ENCODE measurements around the gene GUCA2B. TPM values are rescaled to one million over a fixed set of nuclear protein-coding genes. Genes with fewer than 3 reads are reported as not detected.
A peak's percentile ranks its signal among the peaks of the same experiment; 100 is the strongest.

Gene GUCA2B
- total and polyA plus RNA-seq, 2 of the 4 experiments (the other 2 are of a cell fraction), result not detected

DNA sequence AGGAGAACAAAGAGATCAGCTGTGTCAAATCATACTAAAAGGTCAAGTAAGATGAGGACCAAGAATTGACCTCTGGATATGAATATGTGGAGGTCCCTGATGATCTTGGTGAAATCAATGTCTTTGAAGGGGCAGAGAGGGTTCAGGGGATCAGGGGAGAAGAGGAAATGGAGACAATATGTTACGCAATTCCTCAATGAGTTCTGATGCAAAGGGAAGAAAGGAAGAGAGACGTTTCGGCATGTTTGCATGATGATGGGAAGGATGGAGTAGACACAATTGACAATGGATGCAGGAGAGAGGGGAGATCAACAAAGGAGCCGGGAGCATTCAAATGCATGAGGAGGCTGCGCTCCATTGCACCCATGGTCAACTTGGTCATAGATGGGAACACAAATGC, 36.0 kb upstream of the GUCA2B start:
- no peak overlapping the region for H2BK20ac ChIP-seq (ENCODE audit: low read depth, low read length)
- no peak overlapping the region for H4K8ac ChIP-seq (ENCODE audit: low read depth in 2 of 2, low read length in 2 of 2)
- H2BK15ac ChIP-seq (ENCODE audit: low read depth, low read length), result no peak overlapping the region
- H3K27me3 ChIP-seq (ENCODE audit: control insufficient read depth, insufficient read depth, low read length), result peaks cover 5% of the 10 kb centered on the region
- H2BK120ac ChIP-seq (ENCODE audit: low read depth, low read length), result no peak overlapping the region
- H3K56ac ChIP-seq (ENCODE audit: extremely low read depth, insufficient read depth, low read length), result no peak overlapping the region
- ChIA-PET POLR2A (ENCODE audit: unreplicated experiment) (no interaction called here), CTCF (no interaction called here)
- no peaks in the 10 kb centered on the region for H3K4me1 ChIP-seq (ENCODE audit: control insufficient read depth, insufficient read depth, low read length)
- H3K4me3 ChIP-seq (ENCODE audit: insufficient read depth, low read depth, low read length), result no peak overlapping the region
- no peak overlapping the region for H4K5ac ChIP-seq (ENCODE audit: low read depth, low read length)
- no peak overlapping the region for H3K27ac ChIP-seq (ENCODE audit: insufficient read depth, low read length)
- H4K20me1 ChIP-seq (ENCODE audit: insufficient read depth, low read length), result no peaks in the 10 kb centered on the region
- no peaks in the 10 kb centered on the region for H3K36me3 ChIP-seq (ENCODE audit: control insufficient read depth, insufficient read depth, low read length)
- H3K79me1 ChIP-seq (ENCODE audit: low read depth in 1 of 2, low read length in 2 of 2), result no peaks in the 10 kb centered on the region
- WGBS, 2 experiments (ENCODE audit: extremely low coverage in 2 of 2, insufficient read length in 1 of 2), result 83% methylated on average over 5 of the region's 5 CpGs; no CpG with 5 or more reads in 1 of the 2 experiments
- H2AFZ ChIP-seq (replicated peaks; ENCODE audit: low read length, poor library complexity), result no peak overlapping the region
- no peak overlapping the region for H3K23ac ChIP-seq (ENCODE audit: low read depth, low read length)
- H3K4ac ChIP-seq (ENCODE audit: low read depth, low read length), result no peak overlapping the region
- H3K9ac ChIP-seq (ENCODE audit: low read depth, low read length), result no peak overlapping the region
- no peak for DNase-seq
- dilution Hi-C loops (cut with HindIII; ENCODE audit: low sequenced_read_pairs, unreplicated experiment), result no loop called here
- H3K9me1 ChIP-seq (ENCODE audit: insufficient read depth, low read length), result no peaks in the 10 kb centered on the region
- TF ChIP-seq, protein P1, sequence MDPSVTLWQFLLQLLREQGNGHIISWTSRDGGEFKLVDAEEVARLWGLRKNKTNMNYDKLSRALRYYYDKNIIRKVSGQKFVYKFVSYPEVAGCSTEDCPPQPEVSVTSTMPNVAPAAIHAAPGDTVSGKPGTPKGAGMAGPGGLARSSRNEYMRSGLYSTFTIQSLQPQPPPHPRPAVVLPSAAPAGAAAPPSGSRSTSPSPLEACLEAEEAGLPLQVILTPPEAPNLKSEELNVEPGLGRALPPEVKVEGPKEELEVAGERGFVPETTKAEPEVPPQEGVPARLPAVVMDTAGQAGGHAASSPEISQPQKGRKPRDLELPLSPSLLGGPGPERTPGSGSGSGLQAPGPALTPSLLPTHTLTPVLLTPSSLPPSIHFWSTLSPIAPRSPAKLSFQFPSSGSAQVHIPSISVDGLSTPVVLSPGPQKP (IDR thresholded peaks at IDR 0.05; ENCODE audit: borderline replicate concordance, low read depth, low read length), result no peak
- TF ChIP-seq, protein P2, sequence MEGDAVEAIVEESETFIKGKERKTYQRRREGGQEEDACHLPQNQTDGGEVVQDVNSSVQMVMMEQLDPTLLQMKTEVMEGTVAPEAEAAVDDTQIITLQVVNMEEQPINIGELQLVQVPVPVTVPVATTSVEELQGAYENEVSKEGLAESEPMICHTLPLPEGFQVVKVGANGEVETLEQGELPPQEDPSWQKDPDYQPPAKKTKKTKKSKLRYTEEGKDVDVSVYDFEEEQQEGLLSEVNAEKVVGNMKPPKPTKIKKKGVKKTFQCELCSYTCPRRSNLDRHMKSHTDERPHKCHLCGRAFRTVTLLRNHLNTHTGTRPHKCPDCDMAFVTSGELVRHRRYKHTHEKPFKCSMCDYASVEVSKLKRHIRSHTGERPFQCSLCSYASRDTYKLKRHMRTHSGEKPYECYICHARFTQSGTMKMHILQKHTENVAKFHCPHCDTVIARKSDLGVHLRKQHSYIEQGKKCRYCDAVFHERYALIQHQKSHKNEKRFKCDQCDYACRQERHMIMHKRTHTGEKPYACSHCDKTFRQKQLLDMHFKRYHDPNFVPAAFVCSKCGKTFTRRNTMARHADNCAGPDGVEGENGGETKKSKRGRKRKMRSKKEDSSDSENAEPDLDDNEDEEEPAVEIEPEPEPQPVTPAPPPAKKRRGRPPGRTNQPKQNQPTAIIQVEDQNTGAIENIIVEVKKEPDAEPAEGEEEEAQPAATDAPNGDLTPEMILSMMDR (conservative IDR thresholded peaks at IDR 0.05; ENCODE audit: low read depth, low read length), result no peak
- peak; percentile 84 for TF ChIP-seq CEBPB (IDR thresholded peaks at IDR 0.05; ENCODE audit: low read depth, low read length)
- TF ChIP-seq POLR2A (IDR thresholded peaks at IDR 0.05; ENCODE audit: low read depth, low read length), result no peak
- in situ Hi-C loops (cut with MboI; ENCODE audit: low sequenced_read_pairs), result no loop called here
- intact Hi-C loops (cut with micrococcal nuclease), result no loop called here
- no peak overlapping the region for H2AK5ac ChIP-seq (ENCODE audit: low read depth, low read length)
- ATAC-seq (ENCODE audit: low read depth), result no peak
- H2AK9ac ChIP-seq (replicated peaks; ENCODE audit: low read depth, low read length, poor library complexity), result no peak overlapping the region
- H3K14ac ChIP-seq (replicated peaks; ENCODE audit: low read depth, low read length), result no peak overlapping the region
- no peak overlapping the region for H4K91ac ChIP-seq (ENCODE audit: insufficient read depth, low read depth, low read length)
- H3K18ac ChIP-seq (ENCODE audit: low read depth, low read length), result no peak overlapping the region
- no peaks in the 10 kb centered on the region for H3K9me3 ChIP-seq (ENCODE audit: control insufficient read depth, insufficient read depth, low read length)
- BruUV-seq (replicated peaks), result no TSS peak
- no peak overlapping the region for H2BK5ac ChIP-seq (ENCODE audit: low read depth, low read length, poor library complexity, severe bottlenecking)
- no peak overlapping the region for H3K4me2 ChIP-seq (ENCODE audit: low read depth, low read length)

Data from IMR-90 (cell line).